ENCODE measurements around the gene LDHA.

DNA sequence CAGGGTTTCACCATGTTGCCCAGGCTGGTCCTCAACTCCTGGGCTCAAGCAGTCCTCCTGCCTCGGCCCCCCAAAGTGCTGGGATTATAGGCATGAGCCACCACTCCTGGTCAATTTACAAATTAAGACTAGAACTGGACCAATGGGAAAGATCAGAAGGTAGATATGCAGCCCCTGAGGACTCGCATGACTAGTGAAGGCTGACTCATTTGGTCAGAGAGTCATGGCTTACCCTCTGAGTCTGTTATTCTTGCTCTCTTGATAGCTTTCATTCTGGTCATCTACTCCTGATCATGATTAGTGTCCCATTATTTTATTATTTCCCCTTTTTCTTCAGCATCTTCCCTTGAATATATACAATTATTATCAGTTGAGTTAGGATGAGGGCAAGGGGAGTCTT, 58.6 kb downstream of the LDHA start:
- TF ChIP-seq CTCF (IDR thresholded peaks at IDR 0.05; ENCODE audit: poor library complexity) (no peak), EZH2phosphoT487 (IDR thresholded peaks at IDR 0.05; ENCODE audit: low read depth, severe bottlenecking, unreplicated experiment) (no peak)

All from hepatocyte (in vitro differentiated cells).